ENCODE data around the gene GALNTL6.

Gene GALNTL6

GRCh38 chr4:173052439-173052838 is 1239.2 kb downstream of the GALNTL6 start:
- Histone ChIP-seq H3K4me3 (ENCODE audit: insufficient read depth, low read length, poor library complexity, severe bottlenecking) (no peak overlapping the region), H3K36me3 (ENCODE audit: low read length) (no peaks in the 10 kb centered on the region), H3K9me2 (replicated peaks; ENCODE audit: insufficient read depth, low read length) (no peaks in the 10 kb centered on the region), H3K27ac (ENCODE audit: low read depth, low read length) (no peak overlapping the region), H3F3A (ENCODE audit: insufficient read depth) (no peaks in the 10 kb centered on the region), H3K4me2 (ENCODE audit: low read depth, low read length, poor library complexity, severe bottlenecking) (no peak overlapping the region), H3K27me3 (ENCODE audit: low read length) (no peaks in the 10 kb centered on the region), H3K9ac (ENCODE audit: low read length) (no peak overlapping the region), H3K9me3 (ENCODE audit: insufficient read depth, low read length) (no peaks in the 10 kb centered on the region), H4K20me1 (ENCODE audit: low read depth, low read length) (no peaks in the 10 kb centered on the region), H2AFZ (ENCODE audit: low read depth, low read length, severe bottlenecking) (no peak overlapping the region), H3K79me2 (ENCODE audit: insufficient read depth, low read length) (no peaks in the 10 kb centered on the region)
- TF ChIP-seq, protein P1, sequence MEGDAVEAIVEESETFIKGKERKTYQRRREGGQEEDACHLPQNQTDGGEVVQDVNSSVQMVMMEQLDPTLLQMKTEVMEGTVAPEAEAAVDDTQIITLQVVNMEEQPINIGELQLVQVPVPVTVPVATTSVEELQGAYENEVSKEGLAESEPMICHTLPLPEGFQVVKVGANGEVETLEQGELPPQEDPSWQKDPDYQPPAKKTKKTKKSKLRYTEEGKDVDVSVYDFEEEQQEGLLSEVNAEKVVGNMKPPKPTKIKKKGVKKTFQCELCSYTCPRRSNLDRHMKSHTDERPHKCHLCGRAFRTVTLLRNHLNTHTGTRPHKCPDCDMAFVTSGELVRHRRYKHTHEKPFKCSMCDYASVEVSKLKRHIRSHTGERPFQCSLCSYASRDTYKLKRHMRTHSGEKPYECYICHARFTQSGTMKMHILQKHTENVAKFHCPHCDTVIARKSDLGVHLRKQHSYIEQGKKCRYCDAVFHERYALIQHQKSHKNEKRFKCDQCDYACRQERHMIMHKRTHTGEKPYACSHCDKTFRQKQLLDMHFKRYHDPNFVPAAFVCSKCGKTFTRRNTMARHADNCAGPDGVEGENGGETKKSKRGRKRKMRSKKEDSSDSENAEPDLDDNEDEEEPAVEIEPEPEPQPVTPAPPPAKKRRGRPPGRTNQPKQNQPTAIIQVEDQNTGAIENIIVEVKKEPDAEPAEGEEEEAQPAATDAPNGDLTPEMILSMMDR (IDR thresholded peaks at IDR 0.05; ENCODE audit: insufficient read depth, low read length, poor library complexity, severe bottlenecking), result no peak
- TF ChIP-seq EZH2phosphoT487 (conservative IDR thresholded peaks at IDR 0.05; ENCODE audit: low read length), result no peak

DNA sequence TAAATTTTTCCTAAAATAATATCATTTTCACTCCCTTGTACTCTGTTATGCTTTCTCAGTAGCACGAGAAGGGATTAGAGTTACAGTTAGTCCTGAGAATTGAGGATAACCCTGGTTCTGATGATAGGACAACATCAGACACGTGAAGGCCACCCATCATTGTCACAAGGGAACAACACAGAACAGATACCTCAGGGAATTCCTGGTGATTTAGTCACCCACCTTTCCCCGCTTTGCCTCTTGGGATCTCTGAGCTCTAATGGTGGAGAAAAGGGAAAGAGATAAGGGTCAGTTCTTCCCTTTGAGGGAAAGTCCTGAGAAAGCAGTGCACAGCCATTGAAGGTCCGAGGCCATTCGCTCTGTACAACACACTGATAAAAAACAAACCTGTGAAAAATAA is 1243.1 kb downstream of the GALNTL6 start:
- Histone ChIP-seq H2AFZ (ENCODE audit: low read depth, low read length, severe bottlenecking) (no peak overlapping the region), H4K20me1 (ENCODE audit: low read depth, low read length) (no peaks in the 10 kb centered on the region), H3K27me3 (ENCODE audit: low read length) (no peaks in the 10 kb centered on the region), H3K9me3 (ENCODE audit: insufficient read depth, low read length) (no peaks in the 10 kb centered on the region), H3K9ac (ENCODE audit: low read length) (no peak overlapping the region), H3K27ac (ENCODE audit: low read depth, low read length) (no peak overlapping the region), H3K9me2 (replicated peaks; ENCODE audit: insufficient read depth, low read length) (no peaks in the 10 kb centered on the region), H3K4me3 (ENCODE audit: insufficient read depth, low read length, poor library complexity, severe bottlenecking) (no peak overlapping the region), H3K79me2 (ENCODE audit: insufficient read depth, low read length) (no peaks in the 10 kb centered on the region), H3F3A (ENCODE audit: insufficient read depth) (no peaks in the 10 kb centered on the region), H3K36me3 (ENCODE audit: low read length) (no peaks in the 10 kb centered on the region), H3K4me2 (ENCODE audit: low read depth, low read length, poor library complexity, severe bottlenecking) (no peak overlapping the region)
- no peak for TF ChIP-seq EZH2phosphoT487 (conservative IDR thresholded peaks at IDR 0.05; ENCODE audit: low read length)
- TF ChIP-seq, protein P1 (IDR thresholded peaks at IDR 0.05; ENCODE audit: insufficient read depth, low read length, poor library complexity, severe bottlenecking), result no peak

DNA sequence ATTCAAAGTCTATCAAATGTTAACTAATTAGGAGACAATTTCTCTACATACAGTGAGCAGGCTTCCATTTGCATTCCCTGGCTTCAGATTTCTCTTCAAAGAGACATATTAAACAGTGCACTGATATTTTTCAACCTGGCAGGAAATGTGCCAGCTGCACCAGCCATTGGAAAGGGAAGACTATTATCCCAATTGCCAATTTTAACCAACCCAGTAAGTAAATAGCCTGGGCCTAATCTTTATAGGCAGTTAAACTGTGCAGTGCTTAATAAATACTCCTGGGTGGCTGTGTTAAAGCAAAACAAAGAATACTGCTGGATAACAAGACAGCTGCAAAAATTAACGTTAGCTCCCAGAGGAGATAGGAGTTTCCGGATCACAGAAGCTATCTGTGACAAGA is 1243.5 kb downstream of the GALNTL6 start:
- Histone ChIP-seq H2AFZ (ENCODE audit: low read depth, low read length, severe bottlenecking) (no peak overlapping the region), H3K4me3 (ENCODE audit: insufficient read depth, low read length, poor library complexity, severe bottlenecking) (no peak overlapping the region), H3K4me2 (ENCODE audit: low read depth, low read length, poor library complexity, severe bottlenecking) (no peak overlapping the region), H3K9me3 (ENCODE audit: insufficient read depth, low read length) (no peaks in the 10 kb centered on the region), H3K27ac (ENCODE audit: low read depth, low read length) (no peak overlapping the region), H3K36me3 (ENCODE audit: low read length) (no peaks in the 10 kb centered on the region), H3K9me2 (replicated peaks; ENCODE audit: insufficient read depth, low read length) (no peaks in the 10 kb centered on the region), H3K79me2 (ENCODE audit: insufficient read depth, low read length) (no peaks in the 10 kb centered on the region), H3F3A (ENCODE audit: insufficient read depth) (no peaks in the 10 kb centered on the region), H3K27me3 (ENCODE audit: low read length) (no peaks in the 10 kb centered on the region), H4K20me1 (ENCODE audit: low read depth, low read length) (no peaks in the 10 kb centered on the region), H3K9ac (ENCODE audit: low read length) (no peak overlapping the region)
- TF ChIP-seq, protein P1 (IDR thresholded peaks at IDR 0.05; ENCODE audit: insufficient read depth, low read length, poor library complexity, severe bottlenecking), result no peak
- no peak for TF ChIP-seq EZH2phosphoT487 (conservative IDR thresholded peaks at IDR 0.05; ENCODE audit: low read length)
